HG03103 (cell line): ENCODE measurements around the gene EXD3.
"Not testable (repeated sequence)": the region's sequence is repeated elsewhere in the genome, so short reads cannot be mapped to it uniquely, and the experiment has no call there.

Source experiments
- ATAC-seq: cut with Tn5 transposase; IDR thresholded peaks from one replicate; pipeline ENCODE4 v1.9.1; 2021; ENCODE audit warnings: low read depth; ENCODE audit not compliant: unreplicated experiment

EXD3 gene

DNA sequence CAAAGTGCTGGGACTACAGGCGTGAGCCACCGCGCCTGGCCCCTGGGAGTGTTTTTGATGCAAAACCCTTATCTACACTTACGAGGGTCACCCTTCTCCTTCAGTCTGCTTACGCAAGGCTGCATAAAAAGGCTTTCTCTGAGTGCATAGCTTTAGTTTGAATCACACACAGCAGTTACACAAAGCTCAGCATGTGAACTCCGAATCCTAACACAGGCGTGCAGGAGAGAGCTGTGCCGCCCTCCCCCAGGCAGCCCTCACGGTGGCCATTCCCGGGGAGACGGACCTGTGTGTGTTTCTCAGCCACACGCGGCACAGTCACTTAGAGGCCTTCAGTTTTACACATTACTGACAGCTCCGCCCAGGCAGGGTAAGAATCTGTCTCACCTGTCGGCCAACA is 26.7 kb downstream of the EXD3 start:
- no peak for ATAC-seq

DNA sequence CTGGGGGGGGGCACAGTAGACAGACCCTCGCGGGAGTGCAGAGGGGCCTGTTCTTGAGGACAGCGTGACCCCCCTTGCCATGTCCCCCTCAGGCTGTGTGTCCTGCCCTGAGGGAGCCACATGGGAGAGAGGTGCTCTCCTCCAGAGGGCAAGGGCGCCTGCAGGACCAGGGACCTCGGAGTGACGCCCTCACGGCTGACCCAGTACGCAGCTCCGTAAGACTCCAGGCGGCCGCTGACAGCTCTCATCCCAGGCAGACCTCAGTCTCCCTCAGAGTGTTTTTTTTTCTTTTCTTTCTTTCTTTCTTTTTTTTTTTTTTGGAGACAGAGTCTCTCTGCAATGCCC is 27.3 kb downstream of the EXD3 start:
- no peak for ATAC-seq

DNA sequence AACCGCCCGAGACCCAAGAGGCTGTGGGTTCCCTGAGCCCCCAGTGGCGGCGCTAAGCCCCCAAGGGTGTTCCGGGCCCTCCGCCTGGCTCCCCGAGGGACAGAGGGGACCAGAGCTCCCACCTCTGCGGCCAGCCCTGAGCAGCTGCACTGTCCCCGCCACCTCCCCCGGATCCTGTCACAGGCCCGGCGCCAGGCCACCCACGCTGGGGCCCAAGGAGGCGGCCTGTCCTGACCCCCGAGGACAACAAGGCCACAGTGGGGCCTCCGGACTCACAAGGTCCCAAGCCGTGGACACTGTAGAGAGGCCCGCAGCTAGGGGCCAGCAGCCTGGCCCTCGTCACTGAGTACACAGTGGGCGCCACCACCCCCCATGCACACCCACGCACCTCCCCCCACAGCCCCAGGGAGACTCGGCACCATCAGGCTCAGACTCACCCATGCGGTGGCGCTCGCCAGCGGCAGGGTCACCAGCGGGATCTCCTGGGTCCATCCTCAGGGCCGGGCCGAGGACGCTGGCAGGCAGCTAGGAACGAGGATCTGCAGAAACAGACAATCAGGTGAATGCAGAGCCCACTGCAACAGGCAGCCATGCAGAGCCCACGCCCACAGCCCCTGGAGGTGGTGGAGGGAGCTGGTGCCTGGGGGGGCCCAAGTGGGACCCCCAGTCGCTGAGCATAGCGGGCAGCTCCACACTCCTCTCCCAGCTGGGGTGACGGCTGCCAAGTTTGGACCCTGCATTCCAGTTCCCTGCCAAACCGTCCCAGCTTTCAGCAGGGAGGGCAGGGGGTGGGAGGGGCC is 27.9 kb downstream of the EXD3 start:
- no peak for ATAC-seq

DNA sequence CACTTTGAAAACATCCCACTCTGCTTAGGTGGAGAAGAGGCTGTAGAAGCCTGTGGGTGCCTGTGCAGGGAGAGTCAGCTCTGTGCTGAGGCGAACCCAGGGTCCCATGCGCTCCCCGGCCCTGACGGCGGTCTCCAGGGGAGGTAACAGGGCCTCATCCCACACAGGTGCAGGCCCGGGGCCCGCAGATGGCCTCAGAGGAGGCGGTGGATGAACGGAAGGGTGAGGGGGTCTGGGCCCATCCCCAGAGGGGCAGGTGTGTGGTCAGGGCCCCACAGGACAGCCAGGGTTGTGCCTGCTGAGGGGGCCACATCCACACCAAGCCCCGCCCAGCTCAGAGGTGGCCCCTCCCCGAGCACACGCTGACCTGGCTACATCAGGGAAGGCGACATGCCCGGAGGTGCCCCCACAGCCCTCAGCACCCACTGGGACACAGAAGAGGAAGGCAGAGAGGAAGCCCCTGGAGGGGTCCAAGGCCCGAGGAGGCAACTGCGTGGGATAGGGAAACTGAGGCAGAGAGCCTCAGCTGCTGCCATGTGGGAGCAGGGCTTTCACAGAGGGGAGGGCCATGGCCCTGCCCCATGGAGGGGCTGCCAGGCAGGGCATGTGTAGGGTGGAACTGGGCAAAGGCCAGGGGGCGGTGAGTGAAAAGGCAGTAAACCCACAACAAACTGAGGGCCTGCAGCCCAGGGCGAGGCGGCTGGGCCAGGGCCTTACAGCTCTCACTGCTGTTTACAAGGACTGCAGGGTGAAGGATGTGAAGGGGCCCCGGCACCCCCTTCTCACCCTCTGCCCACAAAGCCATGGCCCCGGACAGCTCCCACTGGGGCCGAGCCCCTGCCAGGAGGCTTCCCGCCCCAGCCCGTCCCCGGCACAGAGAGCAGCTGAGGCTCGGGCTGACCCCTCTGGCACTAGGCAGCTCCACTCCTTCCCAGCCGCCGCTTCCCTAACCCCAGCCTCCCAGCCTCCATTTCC is 29.5 kb downstream of the EXD3 start:
- no peak for ATAC-seq

DNA sequence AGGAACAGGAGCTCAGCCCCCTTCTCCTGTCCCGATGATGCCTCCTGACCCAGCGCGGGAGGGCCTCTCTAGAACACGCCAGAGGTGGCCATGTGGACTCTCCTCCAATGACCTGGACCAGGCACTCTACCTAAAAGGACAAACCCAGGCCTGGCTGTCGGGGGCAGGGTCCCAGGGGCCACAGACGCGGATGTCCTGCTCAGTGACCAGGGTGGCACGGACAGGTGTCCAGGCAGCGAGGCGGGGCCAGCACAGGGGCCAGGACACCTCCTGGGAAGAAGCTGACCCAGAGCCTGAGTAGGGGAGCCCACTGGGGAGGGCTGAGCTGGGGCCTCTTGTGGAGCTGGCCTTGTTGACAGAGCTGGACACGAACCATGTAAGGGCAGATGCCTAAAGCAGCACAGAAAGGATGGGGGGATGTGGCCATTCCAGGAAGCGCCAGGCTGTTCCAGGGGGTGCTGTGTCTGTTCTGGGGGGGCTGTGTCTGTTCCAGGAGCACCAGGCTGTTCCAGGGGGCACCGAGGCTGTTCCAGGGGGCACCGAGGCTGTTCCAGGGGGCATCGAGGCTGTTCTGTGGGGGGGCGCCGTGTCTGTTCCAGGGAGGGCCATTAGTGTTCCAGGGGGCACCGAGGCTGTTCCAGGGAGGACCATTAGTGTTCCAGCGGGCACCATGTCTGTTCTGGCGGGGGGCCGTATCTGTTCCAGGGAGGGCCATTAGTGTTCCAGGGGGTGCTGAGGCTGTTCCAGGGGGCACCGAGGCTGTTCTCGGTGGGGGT is 30.5 kb downstream of the EXD3 start:
- ATAC-seq: no peak

DNA sequence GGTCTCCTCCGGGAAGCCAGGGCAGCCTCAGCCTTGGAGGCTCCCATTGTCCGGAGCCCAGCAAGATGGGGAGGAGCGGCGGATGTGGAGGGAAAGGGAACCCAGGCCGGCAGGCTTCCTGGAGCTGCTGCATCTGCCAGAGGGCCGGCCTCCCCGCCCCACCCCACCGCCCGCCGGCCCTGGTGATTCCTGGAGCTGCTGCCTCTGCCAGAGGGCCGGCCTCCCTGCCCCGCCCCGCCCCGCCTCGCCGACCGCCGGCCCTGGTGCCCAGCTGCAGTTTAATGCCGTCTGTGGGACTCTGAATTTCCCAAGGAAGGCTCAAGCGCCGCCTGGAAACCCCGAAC is 31.6 kb downstream of the EXD3 start:
- ATAC-seq: no peak

DNA sequence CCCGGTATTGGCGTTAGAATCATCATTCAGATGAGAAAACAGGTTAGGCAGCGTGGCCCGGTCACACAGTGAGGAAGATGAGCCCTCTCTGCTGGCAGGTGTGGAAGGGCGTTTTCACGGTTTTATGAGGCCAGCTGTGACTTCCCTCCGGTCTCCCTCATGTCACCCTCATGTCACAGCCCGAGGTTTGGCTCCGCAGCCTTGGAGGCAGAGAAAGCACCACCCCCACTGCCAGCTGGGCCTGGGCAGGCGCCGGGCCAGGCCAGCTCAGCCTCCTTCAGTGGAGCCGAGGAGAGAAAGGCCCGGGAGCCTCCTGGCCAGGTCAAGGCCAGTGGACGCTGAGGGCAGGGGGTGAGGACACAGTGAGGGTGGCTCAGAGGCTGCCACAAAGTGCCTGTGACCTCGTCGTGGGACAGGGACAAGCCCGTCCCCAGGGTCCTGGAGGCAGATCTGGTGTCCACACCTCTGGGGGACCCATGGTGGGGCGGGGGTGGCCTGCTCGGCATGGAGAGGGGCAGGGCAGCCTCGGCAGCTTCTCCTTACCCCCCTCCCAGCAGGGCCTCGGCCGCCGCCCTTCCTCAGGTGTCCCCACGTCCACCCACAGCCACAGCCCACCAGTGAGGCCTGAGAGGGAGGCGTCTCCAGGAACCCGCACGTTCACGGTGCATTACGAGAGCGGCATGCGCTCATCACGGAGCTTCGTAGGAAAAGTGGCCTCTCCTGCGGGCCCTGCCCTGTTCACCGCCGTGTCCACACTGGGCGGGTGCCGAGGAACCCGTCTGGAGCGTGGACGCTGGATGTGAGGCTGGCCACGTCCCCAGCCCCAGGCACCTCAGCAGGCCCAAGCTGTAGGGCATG is 32.2 kb downstream of the EXD3 start:
- ATAC-seq: no peak

DNA sequence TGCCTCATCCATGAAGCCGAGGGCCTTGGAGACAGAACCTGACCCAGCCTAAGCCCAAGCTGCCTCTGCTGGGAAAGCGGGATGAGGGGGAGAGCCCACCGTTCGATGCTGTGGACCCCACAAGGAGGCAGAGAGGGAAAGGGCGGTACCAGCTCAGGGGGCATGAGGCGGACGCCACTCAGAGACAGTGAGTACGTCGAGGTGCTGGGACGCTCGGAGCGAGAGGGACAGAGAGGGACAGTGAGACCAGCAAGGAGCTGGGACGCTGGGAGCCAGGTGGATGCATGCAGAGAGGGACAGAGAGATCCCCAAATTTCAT is 33.6 kb downstream of the EXD3 start:
- ATAC-seq: no peak

DNA sequence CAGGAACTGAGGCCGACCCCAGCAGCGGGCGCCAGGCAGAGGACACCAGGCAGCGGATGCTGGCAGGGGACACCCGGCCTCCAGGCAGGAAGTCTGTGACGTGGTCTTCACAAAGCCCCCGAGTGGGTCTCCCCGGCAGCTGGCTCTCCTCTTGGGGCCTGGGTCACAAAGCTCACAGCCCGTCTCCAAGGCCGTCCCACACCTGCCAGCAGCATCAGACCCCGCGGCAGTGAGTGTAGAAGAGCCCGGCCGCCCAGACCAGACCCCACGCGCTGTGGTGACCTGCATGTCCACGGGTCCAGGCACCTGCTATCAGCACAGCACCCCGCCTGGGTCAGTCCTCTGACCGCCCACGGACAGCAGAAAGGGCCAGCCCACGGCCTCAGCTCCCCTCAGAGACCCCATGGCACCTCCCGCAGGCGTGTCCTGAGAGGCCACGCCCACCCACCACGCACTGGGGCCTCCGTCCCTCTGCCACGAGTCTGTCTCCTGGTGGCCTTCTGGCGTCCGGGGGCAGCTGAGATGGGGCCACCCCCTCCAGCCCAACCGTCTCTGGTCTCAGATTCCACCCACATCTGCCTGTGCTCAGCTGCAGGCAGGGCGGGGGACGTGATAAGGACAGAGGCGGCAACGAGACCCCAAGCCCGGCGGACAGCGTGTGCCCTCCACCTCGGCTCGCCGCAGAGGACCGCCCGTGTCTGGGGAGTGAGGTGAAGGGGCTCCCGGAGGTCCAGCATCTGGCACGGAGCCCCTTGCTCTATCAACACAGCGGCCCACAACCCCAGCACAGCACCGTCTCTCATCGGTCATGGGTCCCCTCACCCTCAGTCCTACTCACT is 34.2 kb downstream of the EXD3 start:
- no peak for ATAC-seq

DNA sequence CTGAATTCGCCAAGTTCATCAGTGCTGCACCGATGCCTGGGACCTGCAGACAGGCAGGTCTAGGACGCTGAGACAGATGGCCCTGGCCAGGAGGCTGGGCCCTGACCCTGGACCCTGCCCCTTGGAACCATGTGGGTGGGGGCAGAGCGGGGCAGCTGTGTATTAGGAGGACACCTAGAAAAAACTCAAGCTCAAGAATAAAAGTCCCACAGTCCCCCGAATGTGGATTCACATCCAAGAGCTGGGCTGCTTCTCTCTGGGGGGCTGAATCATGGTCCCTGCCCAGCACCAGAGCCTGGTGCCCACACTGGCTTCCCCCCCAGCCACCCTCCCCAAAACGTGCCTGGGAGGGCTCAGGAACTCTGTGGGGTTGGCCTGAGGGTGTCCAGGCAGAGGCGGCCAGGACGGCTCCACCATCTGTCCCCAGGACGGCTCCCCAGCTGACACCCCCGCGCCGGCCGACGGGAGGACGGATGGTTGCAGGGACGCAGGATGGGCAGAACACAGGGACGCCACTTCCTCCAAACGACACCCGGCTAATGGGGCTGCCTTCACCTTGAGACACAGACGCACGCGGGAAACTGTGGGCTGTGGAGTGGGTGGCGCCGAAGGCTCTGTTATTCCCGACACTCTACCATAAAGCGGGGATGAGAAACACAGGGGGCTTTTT is 34.9 kb downstream of the EXD3 start:
- ATAC-seq: no peak

DNA sequence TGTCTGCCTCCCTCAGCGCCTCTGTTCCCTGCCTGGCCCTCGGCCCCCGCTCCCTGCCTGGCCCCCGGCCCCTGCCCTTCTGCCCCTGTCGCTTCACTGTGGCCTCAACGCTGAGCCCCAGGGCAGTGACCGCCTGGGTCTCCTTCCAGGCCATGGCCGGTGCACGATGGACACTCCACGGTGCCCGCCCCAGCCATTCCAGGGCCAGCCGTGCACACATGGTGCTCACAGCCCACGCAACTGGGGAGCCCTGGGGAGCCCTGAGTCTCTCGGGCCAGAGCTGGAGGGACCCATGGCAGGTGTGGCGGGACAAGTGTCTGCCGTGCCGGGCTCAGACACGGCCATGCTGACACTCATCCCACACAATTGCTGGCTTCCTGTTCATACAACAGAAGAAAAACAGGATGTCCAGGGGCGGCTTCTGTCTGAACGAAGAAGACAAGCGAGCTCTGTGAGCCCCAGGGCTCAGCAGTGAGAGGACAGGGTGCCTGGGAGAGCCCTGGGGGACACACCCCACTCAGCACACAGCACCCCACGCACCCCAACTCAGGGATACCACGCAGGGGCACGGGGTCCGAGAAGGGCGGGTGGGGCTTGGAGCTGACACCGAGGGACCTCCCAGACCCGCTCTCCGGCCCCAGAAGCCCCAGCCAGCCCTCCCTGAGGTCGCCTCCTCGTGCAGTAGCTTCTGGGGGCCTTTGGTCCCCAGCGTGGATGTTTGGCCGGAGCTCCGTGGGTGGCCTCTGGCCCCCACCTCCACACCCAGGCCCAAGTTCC is 35.7 kb downstream of the EXD3 start:
- ATAC-seq: no peak

DNA sequence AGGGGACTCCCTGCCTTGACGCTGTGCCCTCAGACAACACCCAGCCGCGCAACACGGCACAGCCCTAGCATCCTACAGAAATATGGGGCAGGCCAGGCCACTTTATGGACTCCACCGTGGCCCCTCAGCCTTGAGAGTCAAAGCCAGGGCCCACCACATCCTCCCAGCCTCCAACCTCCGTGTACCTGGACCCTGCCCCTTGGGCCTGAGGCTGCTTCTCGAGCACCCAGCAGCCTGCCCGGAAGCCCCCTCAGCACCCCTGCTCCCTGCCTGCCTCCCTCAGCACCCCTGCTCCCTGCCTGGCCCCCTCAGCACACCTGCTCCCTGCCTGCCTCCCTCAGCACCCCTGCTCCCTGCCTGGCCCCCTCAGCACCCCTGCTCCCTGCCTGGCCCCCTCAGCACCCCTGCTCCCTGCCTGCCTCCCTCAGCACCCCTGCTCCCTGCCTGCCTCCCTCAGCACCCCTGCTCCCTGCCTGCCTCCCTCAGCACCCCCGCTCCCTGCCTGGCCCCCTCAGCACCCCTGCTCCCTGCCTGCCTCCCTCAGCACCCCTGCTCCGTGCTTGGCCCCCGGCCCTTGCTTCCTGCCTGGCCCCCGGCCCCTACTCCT is 36.4 kb downstream of the EXD3 start:
- ATAC-seq: not testable (repeated sequence)

DNA sequence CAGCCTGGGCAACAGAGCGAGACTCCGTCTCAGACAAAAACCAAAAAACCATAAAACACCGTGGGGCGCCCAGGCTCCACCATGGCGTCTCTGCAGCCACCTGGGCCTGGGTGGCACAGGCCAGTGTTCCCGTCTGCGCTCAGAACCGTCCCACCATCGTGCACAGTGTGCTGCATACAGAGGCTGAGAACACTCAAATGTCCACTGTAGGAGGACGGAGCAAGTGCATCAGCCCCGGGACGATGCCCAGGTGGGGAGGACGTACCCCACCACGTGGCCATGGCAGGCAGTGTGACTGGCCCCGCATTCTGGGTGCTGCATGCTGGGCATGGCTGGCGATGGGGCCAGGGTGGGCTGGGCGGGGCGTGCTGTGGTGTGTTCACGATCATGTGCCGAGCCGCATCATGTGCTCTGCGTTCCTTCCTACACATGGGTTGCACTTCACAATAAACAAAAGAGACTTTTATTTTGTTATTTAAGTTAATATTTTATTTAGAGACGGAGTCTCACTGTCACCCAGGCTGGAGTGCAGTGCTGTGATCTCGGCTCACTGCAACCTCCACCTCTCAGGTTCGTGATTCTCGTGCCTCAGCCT is 37.8 kb downstream of the EXD3 start:
- ATAC-seq: no peak

DNA sequence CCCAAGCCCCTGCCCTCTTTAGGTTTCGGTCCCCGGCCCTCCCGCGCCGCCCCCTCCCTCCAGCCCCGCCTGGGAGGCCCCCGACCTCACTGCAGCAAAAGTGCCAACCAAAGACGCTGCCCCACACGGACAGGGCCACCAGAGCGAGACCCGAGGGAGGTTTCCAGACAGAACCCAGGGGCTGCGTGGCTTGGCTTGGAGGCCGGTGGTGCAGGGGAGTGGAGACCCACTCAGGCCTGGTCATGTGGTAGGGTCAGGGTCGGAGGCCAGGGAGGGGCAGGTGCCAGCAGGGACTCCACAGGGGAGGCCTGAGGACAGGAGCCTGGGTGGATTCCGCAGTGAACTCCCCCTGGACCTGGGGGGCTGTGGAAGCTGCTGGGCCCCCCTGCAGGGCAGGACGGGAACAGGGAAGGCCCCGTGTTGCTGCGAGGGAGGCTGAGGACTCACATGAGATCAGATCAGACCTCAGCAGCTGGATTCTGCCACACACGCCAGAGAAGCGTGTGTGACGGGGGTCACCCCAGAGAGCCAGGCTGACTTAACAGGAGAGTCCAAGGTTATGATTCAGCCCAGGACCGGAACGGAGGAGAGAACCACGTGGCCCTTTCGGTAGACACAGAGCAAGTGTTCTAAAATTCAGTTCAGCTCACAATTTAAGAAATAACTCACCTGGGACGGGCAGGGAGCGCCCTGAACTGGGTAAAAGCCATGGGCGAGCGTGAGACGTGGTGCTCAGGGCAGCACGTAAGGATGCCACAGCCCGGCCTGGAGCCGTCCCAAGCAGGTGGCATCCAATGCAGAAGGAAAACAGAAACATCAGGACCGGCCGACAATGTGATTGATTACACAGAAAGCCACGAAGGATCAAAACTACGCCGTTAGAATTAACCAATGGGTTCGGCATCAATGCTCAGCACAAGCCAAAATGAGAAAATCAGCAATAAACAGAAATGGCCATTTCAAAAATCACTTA is 38.9 kb downstream of the EXD3 start:
- ATAC-seq: no peak

DNA sequence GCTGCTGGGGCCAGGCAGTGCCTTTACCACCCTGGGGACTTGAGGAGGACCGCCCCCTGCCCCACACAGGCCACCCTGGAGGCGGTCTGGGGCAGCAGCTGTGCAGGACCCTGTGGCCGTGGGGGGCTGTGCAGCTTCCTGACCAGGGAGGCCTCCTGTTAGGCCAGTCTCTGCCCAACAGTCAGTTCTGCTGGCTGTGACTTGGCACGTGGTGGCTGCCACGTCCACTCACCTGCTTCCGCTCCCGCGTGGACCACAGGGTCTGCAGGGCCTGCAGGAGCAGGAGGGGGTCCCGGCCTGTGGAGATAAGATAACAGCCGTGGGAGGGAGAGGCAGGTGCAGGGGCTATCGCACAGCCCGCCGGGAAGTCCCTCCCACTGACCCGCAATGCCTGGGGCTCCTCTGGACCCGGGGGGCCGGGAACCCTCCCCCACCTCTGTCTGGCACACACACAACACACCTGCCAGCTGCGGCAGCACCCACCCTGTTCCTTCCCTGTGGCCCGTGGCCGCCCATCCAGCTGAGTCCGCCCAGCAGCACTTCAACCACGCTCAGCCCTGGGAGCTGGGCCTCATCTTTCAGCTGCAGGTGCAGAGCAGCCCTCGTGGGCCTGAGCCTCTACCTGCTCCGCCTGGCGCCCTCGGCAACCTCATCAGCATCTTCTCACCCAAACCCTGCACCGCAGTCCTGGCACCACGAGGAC is 39.7 kb downstream of the EXD3 start:
- ATAC-seq: no peak
